ENCODE measurements around the gene CROCC2. TPM values are rescaled to one million over a fixed set of nuclear protein-coding genes. Genes with fewer than 3 reads are reported as not detected.

CROCC2 gene
- total RNA-seq, 2 experiments from 2014 or later = not detected

GRCh38 chr2:240898108-240898730 lies 7.9 kb upstream of the CROCC2 start:
- Histone ChIP-seq H3K9me2 (ENCODE audit: insufficient read depth, low read length) (no peaks in the 10 kb centered on the region), H3K9me3 (ENCODE audit: low read length) (no peaks in the 10 kb centered on the region), H3K4me1 (ENCODE audit: insufficient read depth, low read length, poor library complexity, severe bottlenecking) (no peaks in the 10 kb centered on the region), H3K36me3 (ENCODE audit: insufficient read depth, low read length) (no peaks in the 10 kb centered on the region), H3K27ac (ENCODE audit: low read depth, low read length, poor library complexity, severe bottlenecking) (no peak overlapping the region), H3K4me2 (ENCODE audit: low read length) (no peak overlapping the region), H4K20me1 (ENCODE audit: insufficient read depth, low read length) (no peaks in the 10 kb centered on the region), H2AFZ (ENCODE audit: low read length) (no peak overlapping the region), H3K4me3 (ENCODE audit: low read depth, low read length, poor library complexity, severe bottlenecking) (no peak overlapping the region), H3K79me2 (ENCODE audit: insufficient read depth, low read depth, low read length) (no peaks in the 10 kb centered on the region)
- POLR2A ChIA-PET = no interaction called here
- CTCF ChIA-PET (ENCODE audit: unreplicated experiment) = no interaction called here
- DNase-seq (ENCODE audit: low spot score) = no peak
- intact Hi-C loops (cut with micrococcal nuclease; ENCODE audit: unreplicated experiment) = no loop called here
- TF ChIP-seq, protein P1, sequence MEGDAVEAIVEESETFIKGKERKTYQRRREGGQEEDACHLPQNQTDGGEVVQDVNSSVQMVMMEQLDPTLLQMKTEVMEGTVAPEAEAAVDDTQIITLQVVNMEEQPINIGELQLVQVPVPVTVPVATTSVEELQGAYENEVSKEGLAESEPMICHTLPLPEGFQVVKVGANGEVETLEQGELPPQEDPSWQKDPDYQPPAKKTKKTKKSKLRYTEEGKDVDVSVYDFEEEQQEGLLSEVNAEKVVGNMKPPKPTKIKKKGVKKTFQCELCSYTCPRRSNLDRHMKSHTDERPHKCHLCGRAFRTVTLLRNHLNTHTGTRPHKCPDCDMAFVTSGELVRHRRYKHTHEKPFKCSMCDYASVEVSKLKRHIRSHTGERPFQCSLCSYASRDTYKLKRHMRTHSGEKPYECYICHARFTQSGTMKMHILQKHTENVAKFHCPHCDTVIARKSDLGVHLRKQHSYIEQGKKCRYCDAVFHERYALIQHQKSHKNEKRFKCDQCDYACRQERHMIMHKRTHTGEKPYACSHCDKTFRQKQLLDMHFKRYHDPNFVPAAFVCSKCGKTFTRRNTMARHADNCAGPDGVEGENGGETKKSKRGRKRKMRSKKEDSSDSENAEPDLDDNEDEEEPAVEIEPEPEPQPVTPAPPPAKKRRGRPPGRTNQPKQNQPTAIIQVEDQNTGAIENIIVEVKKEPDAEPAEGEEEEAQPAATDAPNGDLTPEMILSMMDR (conservative IDR thresholded peaks at IDR 0.05; ENCODE audit: low read length) = no peak
- no peak for TF ChIP-seq EZH2phosphoT487 (IDR thresholded peaks at IDR 0.05; ENCODE audit: borderline replicate concordance, low read depth, low read length)
- no TSS peak for BruUV-seq (replicated peaks)

- TF ChIP-seq, protein P1 (conservative IDR thresholded peaks at IDR 0.05; ENCODE audit: low read length) = no peak
- no peak for TF ChIP-seq EZH2phosphoT487 (IDR thresholded peaks at IDR 0.05; ENCODE audit: borderline replicate concordance, low read depth, low read length)
- H3K4me2 ChIP-seq (ENCODE audit: low read length) = no peak overlapping the region
- H3K4me1 ChIP-seq (ENCODE audit: insufficient read depth, low read length, poor library complexity, severe bottlenecking) = no peaks in the 10 kb centered on the region
- BruUV-seq (replicated peaks) = no TSS peak
- no peak overlapping the region for H2AFZ ChIP-seq (ENCODE audit: low read length)
- DNase-seq (ENCODE audit: low spot score) = no peak
- CTCF ChIA-PET (ENCODE audit: unreplicated experiment) = no interaction called here
- H3K9me2 ChIP-seq (ENCODE audit: insufficient read depth, low read length) = no peaks in the 10 kb centered on the region
- H3K79me2 ChIP-seq (ENCODE audit: insufficient read depth, low read depth, low read length) = no peaks in the 10 kb centered on the region
- intact Hi-C loops (cut with micrococcal nuclease; ENCODE audit: unreplicated experiment) = no loop called here
- H4K20me1 ChIP-seq (ENCODE audit: insufficient read depth, low read length) = no peaks in the 10 kb centered on the region
- H3K36me3 ChIP-seq (ENCODE audit: insufficient read depth, low read length) = no peaks in the 10 kb centered on the region
- H3K27ac ChIP-seq (ENCODE audit: low read depth, low read length, poor library complexity, severe bottlenecking) = no peak overlapping the region
- H3K9me3 ChIP-seq (ENCODE audit: low read length) = no peaks in the 10 kb centered on the region
- POLR2A ChIA-PET = no interaction called here
- H3K4me3 ChIP-seq (ENCODE audit: low read depth, low read length, poor library complexity, severe bottlenecking) = no peak overlapping the region
Observed at GRCh38 chr2:240898731-240899467, 7.2 kb upstream of the CROCC2 start.

DNA sequence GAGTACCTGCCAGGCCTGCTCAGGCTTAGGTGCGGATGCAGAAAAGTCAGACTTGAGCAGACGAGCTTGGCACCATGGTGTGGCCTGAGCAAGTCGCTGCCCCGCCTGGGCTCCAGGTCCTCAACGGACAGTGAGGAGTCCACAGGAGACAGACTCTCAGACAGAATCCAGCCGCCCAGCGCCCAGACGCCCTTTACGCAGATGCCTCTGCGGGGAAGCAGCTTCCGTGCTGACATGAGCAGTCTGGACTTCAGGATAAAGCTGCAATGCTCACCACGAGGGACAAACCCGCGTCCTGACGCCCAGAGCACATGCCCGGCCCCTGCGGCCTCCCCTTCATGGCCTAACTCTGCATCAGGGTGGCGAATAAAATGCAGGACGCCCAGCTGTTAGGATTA lies 6.7 kb upstream of the CROCC2 start:
- Histone ChIP-seq H3K4me3 (ENCODE audit: low read depth, low read length, poor library complexity, severe bottlenecking) (no peak overlapping the region), H3K4me2 (ENCODE audit: low read length) (no peak overlapping the region), H3K9me3 (ENCODE audit: low read length) (no peaks in the 10 kb centered on the region), H3K27ac (ENCODE audit: low read depth, low read length, poor library complexity, severe bottlenecking) (no peak overlapping the region), H3K9me2 (ENCODE audit: insufficient read depth, low read length) (no peaks in the 10 kb centered on the region), H3K79me2 (ENCODE audit: insufficient read depth, low read depth, low read length) (no peaks in the 10 kb centered on the region), H3K36me3 (ENCODE audit: insufficient read depth, low read length) (no peaks in the 10 kb centered on the region), H4K20me1 (ENCODE audit: insufficient read depth, low read length) (no peaks in the 10 kb centered on the region), H2AFZ (ENCODE audit: low read length) (no peak overlapping the region), H3K4me1 (ENCODE audit: insufficient read depth, low read length, poor library complexity, severe bottlenecking) (no peaks in the 10 kb centered on the region)
- no peak for DNase-seq (ENCODE audit: low spot score)
- TF ChIP-seq, protein P1 (conservative IDR thresholded peaks at IDR 0.05; ENCODE audit: low read length) = no peak
- no peak for TF ChIP-seq EZH2phosphoT487 (IDR thresholded peaks at IDR 0.05; ENCODE audit: borderline replicate concordance, low read depth, low read length)
- intact Hi-C loops (cut with micrococcal nuclease; ENCODE audit: unreplicated experiment) = no loop called here
- BruUV-seq (replicated peaks) = no TSS peak
- ChIA-PET CTCF (ENCODE audit: unreplicated experiment) (no interaction called here), POLR2A (no interaction called here)
